ENCODE results near the gene GATC. TPM values are rescaled to one million over a fixed set of nuclear protein-coding genes. Genes with fewer than 3 reads are reported as not detected.

Gene GATC
- total and polyA plus RNA-seq, 7 donors = 8.4 to 20.0 (median 17.4) TPM

DNA sequence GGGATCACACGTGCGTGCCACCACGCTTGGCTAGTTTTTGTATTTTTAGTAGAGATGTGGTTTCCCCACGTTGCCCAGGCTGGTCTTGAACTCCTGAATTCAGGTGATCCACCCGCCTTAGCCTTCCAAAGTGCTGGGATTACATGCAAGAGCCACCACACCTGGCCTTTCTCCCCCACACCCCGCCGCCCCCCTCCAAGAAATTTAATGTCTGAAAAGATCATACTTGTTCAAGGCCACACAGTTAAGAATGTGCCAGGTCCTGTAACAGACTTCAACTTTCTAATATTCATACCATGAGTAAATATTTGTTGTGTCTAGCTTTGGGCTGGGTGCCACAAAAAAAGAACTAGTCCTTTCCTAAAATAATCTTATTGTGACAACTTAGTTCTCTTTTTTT, 9.1 kb downstream of the GATC start:
- Histone ChIP-seq H3K4me3 (no peak overlapping the region), H3K27me3 (no peaks in the 10 kb centered on the region), H3K27ac (no peak overlapping the region), H3K36me3 (peaks cover 5 to 82% (median 33%) of the 10 kb centered on the region in 4 donors), H3K9me3 (no peaks in the 10 kb centered on the region), H3K4me1 (no peaks in the 10 kb centered on the region)
- DNase-seq = no peak
- 86 to 89% methylated on average over 7 of the region's 7 CpGs for WGBS, 2 donors
- TF ChIP-seq, protein P1, sequence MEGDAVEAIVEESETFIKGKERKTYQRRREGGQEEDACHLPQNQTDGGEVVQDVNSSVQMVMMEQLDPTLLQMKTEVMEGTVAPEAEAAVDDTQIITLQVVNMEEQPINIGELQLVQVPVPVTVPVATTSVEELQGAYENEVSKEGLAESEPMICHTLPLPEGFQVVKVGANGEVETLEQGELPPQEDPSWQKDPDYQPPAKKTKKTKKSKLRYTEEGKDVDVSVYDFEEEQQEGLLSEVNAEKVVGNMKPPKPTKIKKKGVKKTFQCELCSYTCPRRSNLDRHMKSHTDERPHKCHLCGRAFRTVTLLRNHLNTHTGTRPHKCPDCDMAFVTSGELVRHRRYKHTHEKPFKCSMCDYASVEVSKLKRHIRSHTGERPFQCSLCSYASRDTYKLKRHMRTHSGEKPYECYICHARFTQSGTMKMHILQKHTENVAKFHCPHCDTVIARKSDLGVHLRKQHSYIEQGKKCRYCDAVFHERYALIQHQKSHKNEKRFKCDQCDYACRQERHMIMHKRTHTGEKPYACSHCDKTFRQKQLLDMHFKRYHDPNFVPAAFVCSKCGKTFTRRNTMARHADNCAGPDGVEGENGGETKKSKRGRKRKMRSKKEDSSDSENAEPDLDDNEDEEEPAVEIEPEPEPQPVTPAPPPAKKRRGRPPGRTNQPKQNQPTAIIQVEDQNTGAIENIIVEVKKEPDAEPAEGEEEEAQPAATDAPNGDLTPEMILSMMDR (IDR thresholded peaks at IDR 0.05) = no peak
- no peak for TF ChIP-seq POLR2AphosphoS5 (IDR thresholded peaks at IDR 0.05)
- intact Hi-C loops (cut with DNase I) = no loop called here

DNA sequence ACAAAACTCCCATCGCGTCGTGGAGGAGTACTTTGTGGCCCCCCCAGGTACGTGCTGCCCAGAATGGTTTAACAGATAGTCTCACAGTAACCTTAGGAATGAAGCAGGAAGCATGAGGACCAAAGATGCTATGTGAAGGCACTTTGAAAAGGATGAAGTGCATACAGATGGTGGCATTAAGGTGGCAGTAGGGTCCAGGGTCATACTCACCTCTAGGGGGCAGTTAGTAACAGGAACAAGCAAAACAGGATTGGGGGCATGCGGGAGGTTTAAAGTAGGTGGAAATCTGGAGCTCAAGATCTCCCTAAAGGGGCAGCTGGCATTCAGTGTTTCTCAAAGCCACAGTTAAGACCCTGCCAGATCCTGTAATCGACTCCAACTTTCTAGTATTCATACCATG, 10.9 kb downstream of the GATC start:
- intact Hi-C loops (cut with DNase I) = no loop called here
- peaks cover 9 to 89% (median 45%) of the 10 kb centered on the region in 4 donors for H3K36me3 ChIP-seq
- 87 to 90% methylated on average over 6 of the region's 6 CpGs for WGBS, 2 donors

DNA sequence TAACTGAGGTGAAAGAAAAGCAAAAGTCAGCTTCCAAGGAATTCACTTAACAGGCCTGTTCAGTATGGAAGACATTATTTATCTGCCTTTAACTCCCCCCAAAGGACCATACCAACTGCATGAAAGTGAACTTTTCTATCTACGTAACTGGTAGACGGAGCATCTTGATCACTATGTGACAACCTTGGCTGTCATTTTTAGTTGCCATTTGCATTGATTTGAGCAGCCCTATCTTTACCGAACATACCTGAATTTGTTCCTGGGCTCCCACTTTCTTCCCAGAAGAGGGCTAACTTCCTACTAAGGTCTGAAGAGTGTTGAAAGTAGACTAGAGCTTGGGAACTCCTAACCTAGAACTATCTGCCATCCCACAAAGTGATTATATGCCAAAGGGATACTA, 13.9 kb downstream of the GATC start:
- no peak overlapping the region for H3K4me3 ChIP-seq
- H3K4me1 ChIP-seq = no peaks in the 10 kb centered on the region
- WGBS, 2 donors = 94 to 99% methylated on average over 3 of the region's 3 CpGs
- H3K27ac ChIP-seq = no peak overlapping the region
- intact Hi-C loops (cut with DNase I) = no loop called here
- no peak for TF ChIP-seq POLR2A (IDR thresholded peaks at IDR 0.05)
- TF ChIP-seq, protein P1 (IDR thresholded peaks at IDR 0.05) = no peak
- no peak for TF ChIP-seq POLR2AphosphoS5 (IDR thresholded peaks at IDR 0.05)
- TF ChIP-seq EP300 (IDR thresholded peaks at IDR 0.05) = no peak
- H3K36me3 ChIP-seq = peaks cover 28 to 96% (median 67%) of the 10 kb centered on the region in 4 donors
- no peaks in the 10 kb centered on the region for H3K9me3 ChIP-seq
- no peak for DNase-seq
- H3K27me3 ChIP-seq = no peaks in the 10 kb centered on the region

More for the DNA sequence above, 10.9 kb downstream of the GATC start:
- Histone ChIP-seq H3K27me3 (no peaks in the 10 kb centered on the region), H3K4me3 (no peak overlapping the region), H3K27ac (no peak overlapping the region), H3K4me1 (no peaks in the 10 kb centered on the region), H3K9me3 (no peaks in the 10 kb centered on the region)
- DNase-seq = no peak
- TF ChIP-seq POLR2AphosphoS5 (IDR thresholded peaks at IDR 0.05) = no peak
- TF ChIP-seq, protein P1 (IDR thresholded peaks at IDR 0.05) = no peak
- TF ChIP-seq EP300 (IDR thresholded peaks at IDR 0.05) = no peak
- TF ChIP-seq POLR2A (IDR thresholded peaks at IDR 0.05) = no peak

DNA sequence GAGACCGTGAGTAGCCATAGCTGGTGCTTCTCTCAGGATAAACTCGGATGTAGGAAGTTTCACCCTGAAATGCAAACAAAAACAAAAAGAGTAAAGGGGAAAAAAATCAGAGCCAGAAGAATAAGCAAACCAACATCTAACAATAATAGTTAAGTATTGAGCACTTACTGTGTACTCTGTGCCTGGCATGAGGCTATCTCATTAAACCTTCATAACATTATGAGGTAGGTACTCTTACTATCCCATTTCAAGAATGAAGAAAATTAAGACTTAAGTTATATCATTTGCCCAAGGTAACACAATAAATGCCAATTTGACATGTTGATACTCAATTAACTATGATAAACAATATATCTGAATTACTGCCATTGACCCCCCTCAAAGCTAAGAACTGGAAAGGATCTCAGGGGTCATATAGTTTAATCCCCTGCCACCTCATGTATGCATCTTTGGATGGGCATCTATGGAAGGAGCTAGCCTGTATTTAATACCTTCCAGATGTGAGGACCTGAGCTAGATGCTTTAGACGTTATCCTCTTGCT, 15.9 kb downstream of the GATC start:
- TF ChIP-seq POLR2A (IDR thresholded peaks at IDR 0.05) = no peak
- Histone ChIP-seq H3K9me3 (no peaks in the 10 kb centered on the region), H3K27ac (no peak overlapping the region), H3K36me3 (peaks cover 28 to 90% (median 68%) of the 10 kb centered on the region in 4 donors), H3K4me3 (no peak overlapping the region), H3K4me1 (peaks cover 0 to 13% (median 6%) of the 10 kb centered on the region in 4 donors), H3K27me3 (no peaks in the 10 kb centered on the region)
- no peak for DNase-seq
- WGBS, 2 donors = 85 to 87% methylated on average over 3 of the region's 3 CpGs
- intact Hi-C loops (cut with DNase I) = no loop called here

DNA sequence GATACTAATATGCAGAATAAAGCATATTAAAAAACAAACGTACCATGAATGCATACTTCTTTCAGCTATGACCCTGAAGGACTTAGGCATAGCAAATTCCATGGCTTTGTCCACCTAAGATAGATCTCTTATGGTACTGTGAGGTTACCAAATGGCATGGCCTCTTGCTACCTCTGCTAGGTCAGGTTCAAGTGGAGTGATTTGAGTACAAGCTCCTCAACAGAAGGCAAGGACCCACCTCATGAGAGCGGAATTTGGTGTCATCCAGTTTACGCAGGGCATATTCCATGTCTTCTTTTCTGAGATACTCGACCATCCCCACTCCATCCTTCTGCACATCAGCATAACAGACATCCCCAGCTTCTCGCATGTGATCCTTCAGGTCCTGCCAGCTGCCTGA, 17.5 kb downstream of the GATC start:
- Histone ChIP-seq H3K27ac (no peak overlapping the region), H3K4me1 (peaks cover 0 to 27% (median 13%) of the 10 kb centered on the region in 4 donors), H3K4me3 (no peak overlapping the region), H3K36me3 (peaks cover 28 to 77% (median 57%) of the 10 kb centered on the region in 4 donors), H3K9me3 (no peaks in the 10 kb centered on the region), H3K27me3 (no peaks in the 10 kb centered on the region)
- intact Hi-C loops (cut with DNase I) = no loop called here
- DNase-seq = no peak
- WGBS, 2 donors = 88 to 90% methylated on average over 5 of the region's 5 CpGs
- TF ChIP-seq EP300 (IDR thresholded peaks at IDR 0.05) (no peak), POLR2A (IDR thresholded peaks at IDR 0.05) (no peak), POLR2AphosphoS5 (IDR thresholded peaks at IDR 0.05) (no peak)
- TF ChIP-seq, protein P1 (IDR thresholded peaks at IDR 0.05) = no peak
